ES-I3 (cell line): ENCODE measurements around the gene NUDCD3.

Source experiments
- H3K36me3 ChIP-seq: 2 replicates; pipeline ENCODE4 v1.6.1; 2013; ENCODE audit warnings: mild to moderate bottlenecking, low read length, control low read depth, moderate library complexity; ENCODE audit not compliant: insufficient read depth
- H3K4me1 ChIP-seq: 2 replicates; pipeline ENCODE4 v1.6.1; 2013; ENCODE audit warnings: mild to moderate bottlenecking, control low read depth, low read length; ENCODE audit not compliant: insufficient read depth
- H3K9ac ChIP-seq: 2 replicates; pipeline ENCODE4 v1.6.1; 2013; ENCODE audit warnings: low read depth, mild to moderate bottlenecking, low read length, moderate library complexity
- H3K9me3 ChIP-seq: 2 replicates; pipeline ENCODE4 v1.6.1; 2013; ENCODE audit warnings: mild to moderate bottlenecking, low read length, moderate library complexity; ENCODE audit not compliant: control insufficient read depth, insufficient read depth

NUDCD3 gene

DNA sequence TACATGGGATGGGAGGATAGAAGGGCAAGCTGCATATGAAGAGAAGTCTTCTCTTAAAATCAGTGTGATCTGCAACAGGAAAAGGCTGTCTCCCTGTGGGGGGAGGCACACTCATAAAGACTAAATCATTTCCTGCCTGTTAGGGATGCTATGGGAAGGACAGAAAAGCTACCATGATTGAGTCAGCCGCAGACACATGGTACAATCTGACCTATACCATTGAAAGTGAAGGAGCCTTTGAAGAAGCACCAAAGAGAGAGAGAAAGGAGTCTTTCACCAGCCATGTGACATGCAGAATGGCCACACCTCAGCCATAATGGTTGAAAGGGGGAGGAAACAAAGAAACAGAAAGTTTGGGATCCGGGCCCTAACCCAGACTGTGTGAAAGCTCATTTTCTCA, 29.1 kb downstream of the NUDCD3 start:
- Histone ChIP-seq H3K36me3 (0 out of 2 replicates have a peak, but pooled peaks cover 3% of the 10 kb centered on the region), H3K4me1 (0 out of 2 replicates have a peak, but pooled peaks cover 2% of the 10 kb centered on the region), H3K9ac (no peak overlapping the region), H3K9me3 (no peaks in the 10 kb centered on the region)

DNA sequence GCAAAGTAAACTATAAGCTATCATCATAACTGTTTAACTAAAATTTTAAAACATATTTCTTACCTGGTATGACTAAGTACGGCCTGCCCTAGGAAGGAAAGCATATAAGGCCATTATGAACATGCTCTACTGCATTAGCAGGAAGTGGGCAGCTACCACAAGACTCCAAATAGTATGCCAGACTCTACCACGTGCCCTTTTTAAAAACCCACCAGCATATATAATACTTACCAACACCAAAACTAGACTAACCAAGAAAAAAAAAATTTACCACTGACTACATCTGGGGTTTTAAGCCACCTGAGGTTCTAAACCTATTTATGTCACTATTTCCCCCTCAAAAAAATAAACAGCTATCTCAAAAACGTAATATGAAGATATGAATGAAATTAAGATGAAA, 30.1 kb downstream of the NUDCD3 start:
- Histone ChIP-seq H3K9ac (no peak overlapping the region), H3K36me3 (0 out of 2 replicates have a peak, but pooled peaks cover 3% of the 10 kb centered on the region), H3K9me3 (no peaks in the 10 kb centered on the region), H3K4me1 (0 out of 2 replicates have a peak, but pooled peaks cover 2% of the 10 kb centered on the region)

GRCh38 chr7:44455155-44455554, 35.3 kb downstream of the NUDCD3 start:
- no peaks in the 10 kb centered on the region for H3K4me1 ChIP-seq
- no peaks in the 10 kb centered on the region for H3K9me3 ChIP-seq
- H3K9ac ChIP-seq: no peak overlapping the region
- H3K36me3 ChIP-seq: peaks cover 3% of the 10 kb centered on the region; the same call in 1 of the 2 replicates

DNA sequence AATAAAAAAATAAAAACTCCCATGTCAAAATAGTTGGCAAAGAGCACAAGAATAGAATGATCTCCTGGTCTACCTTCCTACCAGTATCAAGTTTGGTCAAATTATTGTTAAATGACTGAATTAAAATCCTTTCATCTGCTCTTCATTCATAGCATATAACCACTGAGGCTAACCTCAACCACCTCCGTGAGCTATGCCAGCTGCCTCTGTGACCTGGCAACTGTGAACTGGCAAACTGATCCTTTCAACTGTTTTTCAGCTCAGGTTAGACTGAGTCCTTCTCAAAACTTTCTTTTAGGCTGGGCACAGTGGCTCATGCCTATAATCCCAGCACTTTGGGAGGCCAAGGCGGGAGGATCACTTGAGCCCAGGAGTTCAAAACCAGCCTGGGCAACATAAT, 36.1 kb downstream of the NUDCD3 start:
- peaks cover 3% of the 10 kb centered on the region; the same call in 1 of the 2 replicates for H3K36me3 ChIP-seq
- no peak overlapping the region for H3K9ac ChIP-seq
- H3K9me3 ChIP-seq: no peaks in the 10 kb centered on the region
- no peaks in the 10 kb centered on the region for H3K4me1 ChIP-seq

GRCh38 chr7:44451123-44451522, 39.3 kb downstream of the NUDCD3 start:
- H3K9ac ChIP-seq: no peak overlapping the region
- no peaks in the 10 kb centered on the region for H3K4me1 ChIP-seq
- no peaks in the 10 kb centered on the region for H3K9me3 ChIP-seq
- H3K36me3 ChIP-seq: peaks cover 12% of the 10 kb centered on the region; the same call in 1 of the 2 replicates

- Histone ChIP-seq H3K9me3 (no peaks in the 10 kb centered on the region), H3K9ac (no peak overlapping the region), H3K4me1 (no peaks in the 10 kb centered on the region), H3K36me3 (peaks cover 12% of the 10 kb centered on the region)
Measured at GRCh38 chr7:44449584-44449928, 40.9 kb downstream of the NUDCD3 start.

DNA sequence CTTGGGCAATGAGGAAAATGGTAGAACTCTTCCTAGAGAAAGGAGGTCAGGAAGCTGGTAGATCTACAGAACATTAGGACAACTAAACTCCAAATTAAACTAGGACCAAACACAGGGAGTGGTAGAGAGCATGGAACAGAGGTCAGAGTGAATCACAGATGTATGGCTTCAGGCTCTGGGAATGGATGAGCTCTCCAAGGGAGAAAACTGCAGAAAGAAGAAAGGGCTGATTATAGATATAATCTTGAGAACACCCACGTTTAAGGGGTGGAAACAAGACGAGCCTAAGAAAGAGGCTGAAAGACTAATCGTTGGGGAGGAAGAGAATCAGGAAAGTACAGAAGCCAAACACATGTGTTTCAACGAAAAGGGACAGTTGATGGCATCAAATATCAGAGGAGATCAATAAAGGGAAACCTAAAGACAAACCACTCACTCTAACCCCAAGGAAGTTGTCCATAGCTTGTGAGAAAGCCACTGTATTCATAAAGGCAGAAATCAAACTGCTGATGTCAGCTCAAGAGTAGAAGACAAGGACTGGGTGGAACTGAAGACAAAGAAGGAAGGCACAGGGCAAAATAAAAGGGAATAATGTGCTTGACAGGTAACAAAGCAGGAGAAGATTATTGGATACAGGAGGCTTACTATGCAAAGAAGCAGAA, 41.4 kb downstream of the NUDCD3 start:
- Histone ChIP-seq H3K4me1 (no peaks in the 10 kb centered on the region), H3K9me3 (no peaks in the 10 kb centered on the region), H3K9ac (no peak overlapping the region), H3K36me3 (peaks cover 12% of the 10 kb centered on the region)

DNA sequence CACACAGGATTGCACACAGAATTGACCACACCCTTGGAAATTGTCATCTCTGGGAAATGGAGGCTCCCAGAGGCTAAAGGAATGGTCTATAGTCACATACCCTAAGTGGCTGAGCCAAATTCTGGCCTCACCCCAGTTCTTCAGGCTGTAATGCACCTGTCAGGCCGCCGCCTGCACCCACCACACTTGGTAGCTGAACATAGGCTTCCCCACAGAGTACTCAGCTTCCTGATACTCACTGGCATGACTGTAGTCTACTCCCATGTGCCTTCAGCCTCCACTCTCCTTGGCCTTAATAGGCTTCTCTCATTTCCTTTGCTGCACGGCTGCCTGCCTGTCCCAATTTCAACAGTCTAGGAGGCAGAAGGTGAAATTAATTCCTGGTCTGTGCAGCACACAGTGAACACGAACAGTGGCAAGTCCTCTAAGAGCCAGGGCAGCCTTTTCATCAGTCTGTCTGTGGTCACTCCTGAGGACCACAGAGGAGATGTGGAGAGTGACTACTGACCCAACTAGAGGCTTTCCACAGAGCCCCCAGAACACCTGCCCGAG, 42.5 kb downstream of the NUDCD3 start:
- H3K4me1 ChIP-seq: no peaks in the 10 kb centered on the region
- no peak overlapping the region for H3K9ac ChIP-seq
- H3K9me3 ChIP-seq: no peaks in the 10 kb centered on the region
- peaks cover 12% of the 10 kb centered on the region for H3K36me3 ChIP-seq

- H3K36me3 ChIP-seq: peaks cover 10% of the 10 kb centered on the region
Measured at GRCh38 chr7:44445986-44446671, 44.3 kb downstream of the NUDCD3 start.

DNA sequence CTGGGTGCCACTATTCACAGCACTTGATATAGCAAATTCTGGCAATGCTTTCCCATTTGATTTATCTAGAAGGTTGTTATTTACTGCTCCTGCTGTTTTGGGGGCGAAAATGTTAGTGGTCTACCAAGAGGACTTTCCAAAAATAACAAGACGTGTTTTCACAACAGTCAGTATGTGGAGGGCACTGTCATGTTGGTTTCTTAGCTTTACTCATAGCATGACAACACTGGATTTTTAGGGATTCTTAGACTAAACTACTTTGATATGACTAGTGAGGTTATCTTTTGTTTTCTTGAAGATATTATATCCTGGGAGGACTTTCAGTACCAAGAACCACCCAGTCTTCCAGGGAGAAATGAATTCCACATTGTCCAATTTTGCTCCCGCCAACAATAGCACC, 49.4 kb downstream of the NUDCD3 start:
- no peaks in the 10 kb centered on the region for H3K9me3 ChIP-seq
- H3K9ac ChIP-seq: no peak overlapping the region
- H3K4me1 ChIP-seq: no peaks in the 10 kb centered on the region
- no peaks in the 10 kb centered on the region; the same call in 1 of the 2 replicates for H3K36me3 ChIP-seq

More at GRCh38 chr7:44445986-44446671, 44.3 kb downstream of the NUDCD3 start:
- H3K9me3 ChIP-seq: no peaks in the 10 kb centered on the region
- no peaks in the 10 kb centered on the region for H3K4me1 ChIP-seq
- no peak overlapping the region for H3K9ac ChIP-seq

DNA sequence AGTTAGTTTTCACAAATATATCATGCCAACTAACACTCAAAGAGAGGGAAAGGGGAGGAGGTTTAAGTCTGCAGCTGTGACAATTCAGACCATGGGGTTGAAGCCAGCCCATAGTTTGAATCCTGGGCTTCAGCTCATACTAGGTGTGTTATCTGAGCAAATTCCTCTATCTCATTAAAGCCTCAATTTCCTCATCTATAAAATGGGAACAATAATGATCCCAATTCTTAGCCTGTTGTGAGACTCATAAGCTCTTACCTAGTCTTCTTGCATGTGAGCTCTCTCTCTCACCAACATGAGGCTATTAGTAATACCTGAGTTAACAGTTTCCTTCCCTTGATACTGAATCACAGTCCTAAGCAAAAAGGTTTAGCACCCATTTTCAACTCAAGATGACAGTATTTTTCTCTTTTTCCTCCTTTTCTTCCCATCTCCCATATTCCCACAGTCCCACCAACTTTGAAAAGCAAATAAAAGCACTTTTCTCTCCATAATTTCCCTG, 49.8 kb downstream of the NUDCD3 start:
- H3K9me3 ChIP-seq: no peaks in the 10 kb centered on the region
- no peak overlapping the region for H3K9ac ChIP-seq
- no peaks in the 10 kb centered on the region for H3K4me1 ChIP-seq
- H3K36me3 ChIP-seq: no peaks in the 10 kb centered on the region

DNA sequence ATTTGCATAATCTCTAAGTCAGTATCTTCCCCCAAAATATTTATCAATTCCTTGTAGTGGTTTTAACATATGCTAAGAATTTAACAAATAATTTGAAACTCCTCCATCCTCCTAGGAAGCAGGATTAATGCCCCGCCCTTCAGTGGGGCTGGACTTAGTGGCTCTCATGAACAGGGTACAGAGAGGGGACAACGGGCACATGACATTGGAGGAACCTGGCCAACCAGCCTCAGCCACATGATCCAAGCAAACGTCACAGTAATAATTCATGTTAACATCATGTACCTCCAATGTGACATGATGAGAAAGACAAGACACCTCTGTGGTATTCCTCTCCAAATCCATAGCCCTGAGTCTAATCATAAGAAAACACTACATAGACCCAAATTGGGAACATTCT, 50.5 kb downstream of the NUDCD3 start:
- Histone ChIP-seq H3K4me1 (no peaks in the 10 kb centered on the region), H3K9ac (no peak overlapping the region), H3K9me3 (no peaks in the 10 kb centered on the region), H3K36me3 (no peaks in the 10 kb centered on the region)

DNA sequence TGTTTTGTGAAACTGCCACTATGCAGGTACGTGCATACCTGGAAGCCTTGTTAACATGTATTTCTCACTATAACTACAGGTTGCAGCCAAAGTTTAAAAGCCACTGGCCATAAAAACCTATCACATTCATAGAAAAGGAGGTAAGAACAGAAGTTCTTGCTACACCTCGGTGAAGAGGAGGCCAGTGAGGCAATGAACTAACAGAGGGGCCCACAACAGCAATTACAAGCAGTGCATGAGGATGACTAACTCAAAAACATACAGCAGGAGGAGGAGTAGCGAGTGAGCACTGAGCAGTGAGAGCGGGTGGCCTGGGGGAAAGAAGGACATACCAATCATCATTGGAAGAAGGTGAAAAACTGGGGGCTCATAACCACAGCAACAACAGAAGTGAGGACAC, 51.6 kb downstream of the NUDCD3 start:
- Histone ChIP-seq H3K36me3 (no peaks in the 10 kb centered on the region), H3K9ac (no peak overlapping the region), H3K9me3 (no peaks in the 10 kb centered on the region), H3K4me1 (no peaks in the 10 kb centered on the region)

- Histone ChIP-seq H3K9me3 (no peaks in the 10 kb centered on the region), H3K4me1 (no peaks in the 10 kb centered on the region), H3K9ac (no peak overlapping the region), H3K36me3 (no peaks in the 10 kb centered on the region)
Measured at GRCh38 chr7:44434201-44434600, 56.3 kb downstream of the NUDCD3 start.
